GM12873 (cell line): ENCODE measurements around the gene ZBTB17.

Source experiments
- CTCF ChIP-seq: IDR thresholded peaks from 2 replicates; pipeline ENCODE4 v1.5.1; 2012; ENCODE audit warnings: low read depth, mild to moderate bottlenecking, moderate library complexity, low read length, control low read depth; ENCODE audit not compliant: insufficient read depth; ENCODE audit errors: missing control alignments

The ZBTB17 gene

DNA sequence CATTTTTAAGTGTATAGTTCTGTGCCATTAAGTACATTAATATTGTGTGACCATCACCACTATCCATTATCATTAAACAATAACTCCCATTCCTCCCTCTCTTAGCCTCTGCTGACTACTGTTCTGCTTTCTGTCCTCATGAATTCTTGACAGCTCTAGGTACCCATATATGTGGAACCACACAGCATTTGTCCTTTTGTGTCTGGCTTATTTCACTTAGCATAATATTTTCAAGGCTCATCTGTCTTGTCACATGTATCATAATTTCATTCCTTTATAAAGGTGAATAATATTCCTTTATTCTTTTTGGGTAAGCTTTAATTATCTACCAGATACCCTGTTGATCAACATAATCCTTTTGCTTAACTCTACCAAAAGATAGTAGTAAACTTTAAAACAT is 80.7 kb downstream of the ZBTB17 start:
- TF ChIP-seq CTCF = no peak
